ENCODE data around the gene CRPPA. TPM values are rescaled to one million over a fixed set of nuclear protein-coding genes. Genes with fewer than 3 reads are reported as not detected.

Gene CRPPA
- total and polyA plus RNA-seq, 2 of the 13 experiments (the other 11 are each of a cell fraction or from before 2014, with no cell fraction given), result 0.16 to 1.3 TPM

DNA sequence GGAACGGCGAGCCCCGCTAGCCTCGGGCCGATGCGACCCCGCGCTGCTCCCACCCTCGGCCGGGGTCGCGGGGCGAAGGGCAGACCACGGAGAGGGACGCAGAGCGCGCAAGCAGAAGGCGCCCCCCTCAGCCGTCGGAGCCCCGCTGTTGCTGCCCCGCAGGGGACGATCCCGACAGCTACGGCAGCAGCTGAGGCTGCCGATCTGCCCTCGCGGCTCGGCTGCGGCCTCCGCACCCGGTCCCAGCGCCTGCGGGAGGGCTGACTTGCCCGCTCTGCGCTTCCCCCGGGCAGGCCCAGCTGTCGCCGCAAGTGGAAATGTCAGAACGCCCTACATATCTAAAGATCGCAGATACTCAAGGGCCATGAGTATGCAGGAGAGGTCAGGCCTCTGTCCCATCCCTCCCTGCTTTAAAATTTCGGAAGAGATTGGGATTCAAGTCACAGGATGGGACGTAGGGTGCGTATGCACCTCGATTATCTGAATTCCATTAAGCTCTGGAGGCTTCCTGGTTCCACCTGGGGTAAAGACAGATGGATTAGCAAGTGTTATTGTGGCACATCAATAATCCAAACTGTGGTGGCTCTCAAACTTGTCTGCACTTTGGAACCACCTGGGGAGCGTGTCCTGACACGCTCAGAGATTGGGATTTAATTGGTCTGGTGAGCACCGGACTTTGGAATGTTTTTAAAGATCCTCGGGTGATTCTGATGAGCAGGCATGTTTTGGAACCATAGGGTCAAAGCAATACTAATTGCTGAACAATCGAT, at the start of gene CRPPA (continued):
- TF ChIP-seq, protein P1, sequence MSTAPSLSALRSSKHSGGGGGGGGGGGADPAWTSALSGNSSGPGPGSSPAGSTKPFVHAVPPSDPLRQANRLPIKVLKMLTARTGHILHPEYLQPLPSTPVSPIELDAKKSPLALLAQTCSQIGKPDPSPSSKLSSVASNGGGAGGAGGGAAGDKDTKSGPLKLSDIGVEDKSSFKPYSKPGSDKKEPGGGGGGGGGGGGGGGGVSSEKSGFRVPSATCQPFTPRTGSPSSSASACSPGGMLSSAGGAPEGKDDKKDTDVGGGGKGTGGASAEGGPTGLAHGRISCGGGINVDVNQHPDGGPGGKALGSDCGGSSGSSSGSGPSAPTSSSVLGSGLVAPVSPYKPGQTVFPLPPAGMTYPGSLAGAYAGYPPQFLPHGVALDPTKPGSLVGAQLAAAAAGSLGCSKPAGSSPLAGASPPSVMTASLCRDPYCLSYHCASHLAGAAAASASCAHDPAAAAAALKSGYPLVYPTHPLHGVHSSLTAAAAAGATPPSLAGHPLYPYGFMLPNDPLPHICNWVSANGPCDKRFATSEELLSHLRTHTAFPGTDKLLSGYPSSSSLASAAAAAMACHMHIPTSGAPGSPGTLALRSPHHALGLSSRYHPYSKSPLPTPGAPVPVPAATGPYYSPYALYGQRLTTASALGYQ (CRISPR knock-in tag; IDR thresholded peaks at IDR 0.05), result no peak
- TF ChIP-seq TBP (CRISPR knock-in tag; IDR thresholded peaks at IDR 0.05), result no peak
- no peak for TF ChIP-seq ZNF382 (CRISPR knock-in tag; IDR thresholded peaks at IDR 0.05; ENCODE audit: borderline replicate concordance)
- TF ChIP-seq, protein P2, sequence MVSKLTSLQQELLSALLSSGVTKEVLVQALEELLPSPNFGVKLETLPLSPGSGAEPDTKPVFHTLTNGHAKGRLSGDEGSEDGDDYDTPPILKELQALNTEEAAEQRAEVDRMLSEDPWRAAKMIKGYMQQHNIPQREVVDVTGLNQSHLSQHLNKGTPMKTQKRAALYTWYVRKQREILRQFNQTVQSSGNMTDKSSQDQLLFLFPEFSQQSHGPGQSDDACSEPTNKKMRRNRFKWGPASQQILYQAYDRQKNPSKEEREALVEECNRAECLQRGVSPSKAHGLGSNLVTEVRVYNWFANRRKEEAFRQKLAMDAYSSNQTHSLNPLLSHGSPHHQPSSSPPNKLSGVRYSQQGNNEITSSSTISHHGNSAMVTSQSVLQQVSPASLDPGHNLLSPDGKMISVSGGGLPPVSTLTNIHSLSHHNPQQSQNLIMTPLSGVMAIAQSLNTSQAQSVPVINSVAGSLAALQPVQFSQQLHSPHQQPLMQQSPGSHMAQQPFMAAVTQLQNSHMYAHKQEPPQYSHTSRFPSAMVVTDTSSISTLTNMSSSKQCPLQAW (CRISPR knock-in tag; IDR thresholded peaks at IDR 0.05), result no peak
- TF ChIP-seq, protein P3, sequence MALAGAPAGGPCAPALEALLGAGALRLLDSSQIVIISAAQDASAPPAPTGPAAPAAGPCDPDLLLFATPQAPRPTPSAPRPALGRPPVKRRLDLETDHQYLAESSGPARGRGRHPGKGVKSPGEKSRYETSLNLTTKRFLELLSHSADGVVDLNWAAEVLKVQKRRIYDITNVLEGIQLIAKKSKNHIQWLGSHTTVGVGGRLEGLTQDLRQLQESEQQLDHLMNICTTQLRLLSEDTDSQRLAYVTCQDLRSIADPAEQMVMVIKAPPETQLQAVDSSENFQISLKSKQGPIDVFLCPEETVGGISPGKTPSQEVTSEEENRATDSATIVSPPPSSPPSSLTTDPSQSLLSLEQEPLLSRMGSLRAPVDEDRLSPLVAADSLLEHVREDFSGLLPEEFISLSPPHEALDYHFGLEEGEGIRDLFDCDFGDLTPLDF (CRISPR knock-in tag; IDR thresholded peaks at IDR 0.05), result 0 out of 2 replicates have a peak, but pooled peaks have one; percentile 24
- no peak for TF ChIP-seq THYN1 (CRISPR knock-in tag; IDR thresholded peaks at IDR 0.05; ENCODE audit: borderline replicate concordance, low read depth)
- 0 out of 2 replicates have a peak, but pooled peaks have one; percentile 6 for TF ChIP-seq ARID5B (CRISPR knock-in tag; IDR thresholded peaks at IDR 0.05)
- TF ChIP-seq ZFY (CRISPR knock-in tag; IDR thresholded peaks at IDR 0.05), result peak; percentile 80
- TF ChIP-seq JUN (CRISPR knock-in tag; IDR thresholded peaks at IDR 0.05), result no peak
- no peak for TF ChIP-seq ZBTB26 (CRISPR knock-in tag; IDR thresholded peaks at IDR 0.05; ENCODE audit: borderline replicate concordance)
- TF ChIP-seq MIXL1 (CRISPR knock-in tag; IDR thresholded peaks at IDR 0.05), result peak; percentile 32; the same call in 1 of the 2 replicates
- peak; percentile 71; the same call in 1 of the 2 replicates for TF ChIP-seq ZFAT (CRISPR knock-in tag; conservative IDR thresholded peaks at IDR 0.05)
- TF ChIP-seq MAZ (IDR thresholded peaks at IDR 0.05; ENCODE audit: borderline replicate concordance, low read depth, low read length), result no peak
- peak; percentile 9; the same call in 1 of the 2 replicates for TF ChIP-seq MAZ (CRISPR knock-in tag; IDR thresholded peaks at IDR 0.05; ENCODE audit: low read depth)
- TF ChIP-seq, protein P4, sequence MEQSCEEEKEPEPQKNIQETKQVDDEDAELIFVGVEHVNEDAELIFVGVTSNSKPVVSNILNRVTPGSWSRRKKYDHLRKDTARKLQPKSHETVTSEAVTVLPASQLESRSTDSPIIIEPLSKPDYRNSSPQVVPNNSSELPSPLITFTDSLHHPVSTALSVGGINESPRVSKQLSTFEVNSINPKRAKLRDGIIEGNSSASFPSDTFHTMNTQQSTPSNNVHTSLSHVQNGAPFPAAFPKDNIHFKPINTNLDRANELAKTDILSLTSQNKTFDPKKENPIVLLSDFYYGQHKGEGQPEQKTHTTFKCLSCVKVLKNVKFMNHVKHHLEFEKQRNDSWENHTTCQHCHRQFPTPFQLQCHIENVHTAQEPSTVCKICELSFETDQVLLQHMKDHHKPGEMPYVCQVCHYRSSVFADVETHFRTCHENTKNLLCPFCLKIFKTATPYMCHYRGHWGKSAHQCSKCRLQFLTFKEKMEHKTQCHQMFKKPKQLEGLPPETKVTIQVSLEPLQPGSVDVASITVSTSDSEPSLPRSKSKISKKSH (CRISPR knock-in tag; IDR thresholded peaks at IDR 0.05; ENCODE audit: borderline replicate concordance), result no peak
